Rectal smooth muscle tissue (tissue), 1 donor: Measurements from ENCODE around the gene ZNHIT6.

Experiments
- H3K27ac ChIP-seq: one replicate; pipeline ENCODE4 v1.7.0; 2013; ENCODE audit warnings: low read depth, low read length, inconsistent platforms
- H3K27me3 ChIP-seq: one replicate; pipeline ENCODE4 v1.7.0; 2013; ENCODE audit warnings: low read length; ENCODE audit not compliant: control insufficient read depth, insufficient read depth
- H3K36me3 ChIP-seq: one replicate; pipeline ENCODE4 v1.7.0; 2013; ENCODE audit warnings: low read length; ENCODE audit not compliant: control insufficient read depth, insufficient read depth
- H3K4me1 ChIP-seq: one replicate; pipeline ENCODE4 v1.7.0; 2013; ENCODE audit warnings: low read length; ENCODE audit not compliant: control insufficient read depth, insufficient read depth
- H3K4me3 ChIP-seq: one replicate; pipeline ENCODE4 v1.7.0; 2013; ENCODE audit warnings: low read length
- H3K9ac ChIP-seq: one replicate; pipeline ENCODE4 v1.7.0; 2013; ENCODE audit warnings: low read length

The ZNHIT6 gene

DNA sequence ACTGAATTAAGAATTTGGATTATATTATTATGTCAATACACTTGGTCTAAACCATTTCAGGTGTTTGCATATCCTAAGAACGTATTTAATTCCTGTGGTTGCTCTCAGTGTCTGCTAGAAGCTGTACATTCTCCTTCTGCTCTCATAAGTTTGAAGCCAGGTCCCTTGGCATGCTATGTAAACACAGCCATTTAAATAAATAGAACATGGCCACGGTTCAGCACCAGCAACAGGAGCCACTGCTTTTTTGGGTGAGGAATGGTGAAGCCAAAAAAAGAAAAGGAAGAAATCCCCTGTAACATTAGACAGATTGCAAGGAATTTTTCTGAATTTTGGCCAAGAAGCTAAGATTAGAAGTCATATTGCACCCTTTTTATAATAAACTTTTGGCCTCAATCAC is 108.6 kb downstream of the ZNHIT6 start:
- Histone ChIP-seq H3K27ac (no peak overlapping the region), H3K4me1 (peaks cover 11% of the 10 kb centered on the region), H3K36me3 (no peaks in the 10 kb centered on the region), H3K9ac (no peak overlapping the region), H3K4me3 (no peak overlapping the region), H3K27me3 (no peaks in the 10 kb centered on the region)
